DND-41 (cell line): Measurements from ENCODE around the gene EMC8.
A peak's percentile ranks its signal among the peaks of the same experiment; 100 is the strongest.

Experiments
- ATAC-seq: fragments of 200-7000 bp; cut with Tn5 transposase; 3 replicates; pipeline ENCODE4 v1.9.1; 2021; ENCODE audit warnings: low read depth; ENCODE audit not compliant: insufficient read depth
- DNase-seq: peaks from one replicate; pipeline ENCODE4 v3.0.0-alpha.2; 2020
- H2AFZ ChIP-seq: 2 replicates; pipeline ENCODE4 v1.6.0; 2012; ENCODE audit warnings: low read depth, low read length
- H3K27ac ChIP-seq: 2 replicates; pipeline ENCODE4 v1.5.1; 2012; ENCODE audit warnings: low read length, inconsistent platforms
- H3K27me3 ChIP-seq: fragments of 200-600 bp; sonication (generic); 2 replicates; pipeline ENCODE4 v1.6.0; 2012; ENCODE audit warnings: low read length, mild to moderate bottlenecking, inconsistent platforms; ENCODE audit not compliant: insufficient read depth, poor library complexity
- H3K36me3 ChIP-seq: 2 replicates; pipeline ENCODE4 v1.5.1; 2012; ENCODE audit warnings: low read length, inconsistent platforms; ENCODE audit not compliant: insufficient read depth
- H3K4me1 ChIP-seq: 2 replicates; pipeline ENCODE4 v1.5.1; 2012; ENCODE audit warnings: mild to moderate bottlenecking, low read length; ENCODE audit not compliant: insufficient read depth
- H3K4me2 ChIP-seq: 2 replicates; pipeline ENCODE4 v1.6.0; 2012; ENCODE audit warnings: mild to moderate bottlenecking, moderate library complexity, low read length, inconsistent platforms; ENCODE audit not compliant: insufficient read depth
- H3K4me3 ChIP-seq, 2 experiments: fragments of 200-600 bp in 1 of 2; shearing (Covaris generic) in 1 of 2; 2 replicates each; pipeline ENCODE4 v1.5.1; 2012 to 2016; ENCODE audit warnings: inconsistent platforms in 2 of 2, low read length in 2 of 2, mild to moderate bottlenecking in 2 of 2, low read depth in 1 of 2, moderate library complexity in 1 of 2
- H3K79me2 ChIP-seq: 2 replicates; pipeline ENCODE4 v1.6.0; 2012; ENCODE audit warnings: low read length, inconsistent platforms; ENCODE audit not compliant: insufficient read depth
- H3K9ac ChIP-seq: 2 replicates; pipeline ENCODE4 v1.6.0; 2012; ENCODE audit warnings: low read depth, mild to moderate bottlenecking, inconsistent platforms, low read length, moderate library complexity
- H3K9me3 ChIP-seq: 2 replicates; pipeline ENCODE4 v1.5.1; 2012; ENCODE audit warnings: low read length, moderate library complexity, mild to moderate bottlenecking, inconsistent platforms; ENCODE audit not compliant: insufficient read depth, severe bottlenecking
- H4K20me1 ChIP-seq: 2 replicates; pipeline ENCODE4 v1.6.0; 2012; ENCODE audit warnings: low read length; ENCODE audit not compliant: insufficient read depth
- CTCF ChIP-seq: IDR thresholded peaks from 2 replicates; pipeline ENCODE4 v1.5.1; 2012; ENCODE audit warnings: borderline replicate concordance, low read length, moderate library complexity, mild to moderate bottlenecking; ENCODE audit not compliant: poor library complexity, severe bottlenecking; ENCODE audit errors: extremely low read depth
- EZH2 ChIP-seq: IDR thresholded peaks from 3 replicates; pipeline ENCODE4 v1.6.1; 2012; ENCODE audit warnings: borderline replicate concordance, low read depth, mild to moderate bottlenecking, moderate library complexity, low read length, inconsistent platforms; ENCODE audit not compliant: severe bottlenecking

Gene EMC8

DNA sequence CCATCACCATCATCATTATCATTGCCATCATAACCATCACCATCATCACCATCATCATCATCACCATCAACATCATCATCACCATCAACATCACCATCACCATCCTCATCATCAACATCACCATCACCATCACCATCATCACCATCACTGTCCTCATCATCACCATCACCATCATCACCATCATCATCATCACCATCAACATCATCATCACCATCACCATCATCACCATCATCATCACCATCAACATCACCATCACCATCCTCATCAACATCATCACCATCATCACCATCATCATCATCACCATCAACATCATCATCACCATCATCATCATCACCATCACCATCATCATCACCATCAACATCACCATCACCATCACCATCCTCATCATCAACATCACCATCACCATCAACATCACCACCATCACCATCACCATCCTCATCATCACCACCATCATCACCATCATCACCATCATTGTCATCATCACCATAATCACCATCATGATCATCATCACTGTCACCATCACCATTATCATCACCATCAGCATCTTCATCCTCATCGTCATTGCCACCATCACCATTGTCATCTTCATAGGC lies 24.1 kb upstream of the EMC8 start:
- no peak overlapping the region for H2AFZ ChIP-seq
- no peaks in the 10 kb centered on the region for H3K36me3 ChIP-seq
- no peak overlapping the region for H3K9ac ChIP-seq
- 0 out of 2 replicates have a peak, but pooled peaks cover 6% of the 10 kb centered on the region for H4K20me1 ChIP-seq
- no peaks in the 10 kb centered on the region for H3K79me2 ChIP-seq
- no peaks in the 10 kb centered on the region for H3K4me1 ChIP-seq
- H3K9me3 ChIP-seq: no peaks in the 10 kb centered on the region
- no peak for DNase-seq
- ATAC-seq: no peak
- H3K27ac ChIP-seq: no peak overlapping the region
- TF ChIP-seq CTCF (no peak), EZH2 (no peak)
- peaks cover 7% of the 10 kb centered on the region for H3K27me3 ChIP-seq
- H3K4me2 ChIP-seq: no peak overlapping the region
- no peak overlapping the region for H3K4me3 ChIP-seq

- ATAC-seq: no peak
- TF ChIP-seq EZH2 (no peak), CTCF (no peak)
- no peak overlapping the region for H2AFZ ChIP-seq
- peaks cover 7% of the 10 kb centered on the region for H3K27me3 ChIP-seq
- H4K20me1 ChIP-seq: 0 out of 2 replicates have a peak, but pooled peaks cover 6% of the 10 kb centered on the region
- H3K79me2 ChIP-seq: no peaks in the 10 kb centered on the region
- H3K4me1 ChIP-seq: no peaks in the 10 kb centered on the region
- DNase-seq: no peak
- H3K9me3 ChIP-seq: no peaks in the 10 kb centered on the region
- no peak overlapping the region for H3K4me2 ChIP-seq
- H3K4me3 ChIP-seq: no peak overlapping the region
- no peaks in the 10 kb centered on the region for H3K36me3 ChIP-seq
- H3K9ac ChIP-seq: no peak overlapping the region
- H3K27ac ChIP-seq: no peak overlapping the region
These were observed 22.8 kb upstream of the EMC8 start for GRCh38 chr16:85822145-85822544.

GRCh38 chr16:85821390-85822135 lies 22.2 kb upstream of the EMC8 start:
- peak; percentile 88 for ATAC-seq
- H4K20me1 ChIP-seq: 0 out of 2 replicates have a peak, but pooled peaks cover 6% of the 10 kb centered on the region
- H3K9me3 ChIP-seq: no peaks in the 10 kb centered on the region
- TF ChIP-seq CTCF (peak; percentile 93), EZH2 (no peak)
- no peak overlapping the region for H3K4me2 ChIP-seq
- no peaks in the 10 kb centered on the region for H3K4me1 ChIP-seq
- H3K36me3 ChIP-seq: no peaks in the 10 kb centered on the region
- no peaks in the 10 kb centered on the region for H3K79me2 ChIP-seq
- DNase-seq: peak; percentile 72
- H2AFZ ChIP-seq: no peak overlapping the region
- H3K27ac ChIP-seq: no peak overlapping the region
- H3K9ac ChIP-seq: no peak overlapping the region
- peaks cover 7% of the 10 kb centered on the region for H3K27me3 ChIP-seq
- no peak overlapping the region for H3K4me3 ChIP-seq
